ENCODE measurements around the gene NR4A1. TPM values are rescaled to one million over a fixed set of nuclear protein-coding genes. Genes with fewer than 3 reads are reported as not detected.
A peak's percentile ranks its signal among the peaks of the same experiment; 100 is the strongest.

Gene NR4A1
- total and polyA plus RNA-seq, 7 experiments from 2014 or later: 0.28 to 279 (median 1.1) TPM

GRCh38 chr12:52086944-52087835 lies 35.9 kb downstream of the NR4A1 start:
- peaks cover 0 to 4% of the 10 kb centered on the region in 2 donors for H3K27me3 ChIP-seq (ENCODE audit: control insufficient read depth in 2 of 2, insufficient read depth in 2 of 2, low read length in 2 of 2)
- intact Hi-C loops (cut with micrococcal nuclease): no loop called here
- CTCF ChIA-PET: interaction anchor here (3.2 to 21.9 kb wide), 2 partner anchors 61 to 94 kb away, joined by 10 to 457 read pairs; no protein-coding TSS in a partner anchor
- no peaks in the 10 kb centered on the region for H3K36me3 ChIP-seq (ENCODE audit: control insufficient read depth in 2 of 3, insufficient read depth in 3 of 3, low read length in 3 of 3)
- no peak for DNase-seq
- no peaks in the 10 kb centered on the region for H3K4me1 ChIP-seq (ENCODE audit: control insufficient read depth in 2 of 2, insufficient read depth in 2 of 2, low read length in 2 of 2)
- Mint-ChIP-seq H3K27ac (no peak overlapping the region), H3K4me3 (no peak overlapping the region), H3K36me3 (peaks cover 0 to 3% (median 0%) of the 10 kb centered on the region in 5 donors), H3K9me3 (peaks cover 0 to 1% (median 0%) of the 10 kb centered on the region in 11 donors), H3K4me1 (peaks cover 3 to 8% (median 5%) of the 10 kb centered on the region in 7 donors), H3K27me3 (peaks cover 38 to 52% (median 42%) of the 10 kb centered on the region in 5 donors)
- H3K4me3 ChIP-seq (ENCODE audit: low read length): no peak overlapping the region
- ATAC-seq: no peak
- POLR2A ChIA-PET: no interaction called here
- H3K9me3 ChIP-seq (ENCODE audit: control insufficient read depth in 2 of 3, low read length in 3 of 3): no peaks in the 10 kb centered on the region
- H3K27ac ChIP-seq (ENCODE audit: low read depth, low read length): no peak overlapping the region

GRCh38 chr12:52087961-52088820 lies 36.9 kb downstream of the NR4A1 start:
- H3K27me3 ChIP-seq (ENCODE audit: control insufficient read depth in 2 of 2, insufficient read depth in 2 of 2, low read length in 2 of 2): peaks cover 0 to 4% of the 10 kb centered on the region in 2 donors
- ATAC-seq: peak; percentile 26
- no peaks in the 10 kb centered on the region for H3K4me1 ChIP-seq (ENCODE audit: control insufficient read depth in 2 of 2, insufficient read depth in 2 of 2, low read length in 2 of 2)
- intact Hi-C loops (cut with micrococcal nuclease): no loop called here
- Mint-ChIP-seq H3K4me3 (no peak overlapping the region), H3K4me1 (peaks cover 2 to 6% (median 3%) of the 10 kb centered on the region in 7 donors), H3K9me3 (peaks cover 0 to 1% (median 0%) of the 10 kb centered on the region in 11 donors), H3K36me3 (peaks cover 0 to 3% (median 0%) of the 10 kb centered on the region in 5 donors), H3K27ac (no peak overlapping the region), H3K27me3 (peaks cover 42 to 54% (median 46%) of the 10 kb centered on the region in 5 donors)
- H3K27ac ChIP-seq (ENCODE audit: low read depth, low read length): no peak overlapping the region
- no peak for DNase-seq
- ChIA-PET CTCF (interaction anchor here (21.9 kb wide), 1 partner anchor 62 kb away, joined by 457 read pairs; no protein-coding TSS in a partner anchor), POLR2A (no interaction called here)
- H3K9me3 ChIP-seq (ENCODE audit: control insufficient read depth in 2 of 3, low read length in 3 of 3): no peaks in the 10 kb centered on the region
- H3K4me3 ChIP-seq (ENCODE audit: low read length): no peak overlapping the region
- H3K36me3 ChIP-seq (ENCODE audit: control insufficient read depth in 2 of 3, insufficient read depth in 3 of 3, low read length in 3 of 3): no peaks in the 10 kb centered on the region

- intact Hi-C loops (cut with micrococcal nuclease): no loop called here
- ATAC-seq: no peak
- H3K4me1 Mint-ChIP-seq: no peaks in the 10 kb centered on the region
- H3K27ac Mint-ChIP-seq: no peak overlapping the region
- Histone ChIP-seq H3K27me3 (ENCODE audit: control insufficient read depth in 2 of 2, insufficient read depth in 2 of 2, low read length in 2 of 2) (peaks cover 0 to 4% of the 10 kb centered on the region in 2 donors), H3K36me3 (ENCODE audit: control insufficient read depth in 2 of 3, insufficient read depth in 3 of 3, low read length in 3 of 3) (no peaks in the 10 kb centered on the region), H3K27ac (ENCODE audit: low read depth, low read length) (no peak overlapping the region), H3K4me1 (ENCODE audit: control insufficient read depth in 2 of 2, insufficient read depth in 2 of 2, low read length in 2 of 2) (no peaks in the 10 kb centered on the region), H3K4me3 (ENCODE audit: low read length) (no peak overlapping the region), H3K9me3 (ENCODE audit: control insufficient read depth in 2 of 3, low read length in 3 of 3) (no peaks in the 10 kb centered on the region)
- POLR2A ChIA-PET: no interaction called here
- H3K27me3 Mint-ChIP-seq: peaks cover 44 to 62% (median 50%) of the 10 kb centered on the region in 5 donors
- no peaks in the 10 kb centered on the region for H3K9me3 Mint-ChIP-seq
- CTCF ChIA-PET: interaction anchor here (1.0 kb wide), 1 partner anchor 65 kb away, joined by 4 read pairs; no protein-coding TSS in a partner anchor
- no peak overlapping the region for H3K4me3 Mint-ChIP-seq
- peaks cover 0 to 3% (median 0%) of the 10 kb centered on the region in 5 donors for H3K36me3 Mint-ChIP-seq
- no peak for DNase-seq
Measured at GRCh38 chr12:52089491-52089890, 38.2 kb downstream of the NR4A1 start.

GRCh38 chr12:52090291-52090690 lies 39.0 kb downstream of the NR4A1 start:
- Mint-ChIP-seq H3K4me3 (no peak overlapping the region), H3K4me1 (no peaks in the 10 kb centered on the region), H3K9me3 (peaks cover 0 to 1% (median 0%) of the 10 kb centered on the region in 11 donors), H3K27me3 (peaks cover 45 to 66% (median 52%) of the 10 kb centered on the region in 5 donors), H3K36me3 (peaks cover 0 to 3% (median 0%) of the 10 kb centered on the region in 5 donors), H3K27ac (no peak overlapping the region)
- ChIA-PET POLR2A (no interaction called here), CTCF (no interaction called here)
- no peak for ATAC-seq
- H3K4me1 ChIP-seq (ENCODE audit: control insufficient read depth in 2 of 2, insufficient read depth in 2 of 2, low read length in 2 of 2): no peaks in the 10 kb centered on the region
- intact Hi-C loops (cut with micrococcal nuclease): no loop called here
- no peak for DNase-seq
- H3K9me3 ChIP-seq (ENCODE audit: control insufficient read depth in 2 of 3, low read length in 3 of 3): no peaks in the 10 kb centered on the region
- H3K4me3 ChIP-seq (ENCODE audit: low read length): no peak overlapping the region
- H3K36me3 ChIP-seq (ENCODE audit: control insufficient read depth in 2 of 3, insufficient read depth in 3 of 3, low read length in 3 of 3): no peaks in the 10 kb centered on the region
- peaks cover 0 to 4% of the 10 kb centered on the region in 2 donors for H3K27me3 ChIP-seq (ENCODE audit: control insufficient read depth in 2 of 2, insufficient read depth in 2 of 2, low read length in 2 of 2)
- H3K27ac ChIP-seq (ENCODE audit: low read depth, low read length): no peak overlapping the region

- no peak overlapping the region for H3K27ac Mint-ChIP-seq
- intact Hi-C loops (cut with micrococcal nuclease): no loop called here
- CTCF ChIA-PET: interaction anchor here (0.5 to 1.7 kb wide), 2 partner anchors 65 to 384 kb away, joined by 3 to 9 read pairs; no protein-coding TSS in a partner anchor
Measured at GRCh38 chr12:52091061-52091460, 39.8 kb downstream of the NR4A1 start.

GRCh38 chr12:52091869-52092268 lies 40.6 kb downstream of the NR4A1 start:
- Histone ChIP-seq H3K9me3 (ENCODE audit: control insufficient read depth in 2 of 3, low read length in 3 of 3) (no peaks in the 10 kb centered on the region), H3K27ac (ENCODE audit: low read depth, low read length) (no peak overlapping the region), H3K36me3 (ENCODE audit: control insufficient read depth in 2 of 3, insufficient read depth in 3 of 3, low read length in 3 of 3) (no peaks in the 10 kb centered on the region), H3K27me3 (ENCODE audit: control insufficient read depth in 2 of 2, insufficient read depth in 2 of 2, low read length in 2 of 2) (peaks cover 0 to 4% of the 10 kb centered on the region in 2 donors), H3K4me1 (ENCODE audit: control insufficient read depth in 2 of 2, insufficient read depth in 2 of 2, low read length in 2 of 2) (no peaks in the 10 kb centered on the region), H3K4me3 (ENCODE audit: low read length) (no peak overlapping the region)
- Mint-ChIP-seq H3K9me3 (peaks cover 0 to 1% (median 0%) of the 10 kb centered on the region in 11 donors), H3K36me3 (peaks cover 0 to 3% (median 0%) of the 10 kb centered on the region in 5 donors), H3K4me3 (no peak overlapping the region), H3K4me1 (no peaks in the 10 kb centered on the region), H3K27ac (no peak overlapping the region), H3K27me3 (peaks cover 46 to 71% (median 56%) of the 10 kb centered on the region in 5 donors)
- DNase-seq: no peak
- CTCF ChIA-PET: interaction anchor here (1.7 kb wide), 1 partner anchor 66 kb away, joined by 9 read pairs; no protein-coding TSS in a partner anchor
- POLR2A ChIA-PET: no interaction called here
- ATAC-seq: no peak
- intact Hi-C loops (cut with micrococcal nuclease): no loop called here

More at GRCh38 chr12:52091061-52091460, 39.8 kb downstream of the NR4A1 start:
- DNase-seq: no peak
- Mint-ChIP-seq H3K4me1 (no peaks in the 10 kb centered on the region), H3K36me3 (peaks cover 0 to 3% (median 0%) of the 10 kb centered on the region in 5 donors), H3K9me3 (peaks cover 0 to 1% (median 0%) of the 10 kb centered on the region in 11 donors), H3K27me3 (peaks cover 45 to 74% (median 56%) of the 10 kb centered on the region in 5 donors), H3K4me3 (no peak overlapping the region)
- no peaks in the 10 kb centered on the region for H3K9me3 ChIP-seq (ENCODE audit: control insufficient read depth in 2 of 3, low read length in 3 of 3)
- H3K4me3 ChIP-seq (ENCODE audit: low read length): no peak overlapping the region
- peaks cover 0 to 4% of the 10 kb centered on the region in 2 donors for H3K27me3 ChIP-seq (ENCODE audit: control insufficient read depth in 2 of 2, insufficient read depth in 2 of 2, low read length in 2 of 2)
- H3K27ac ChIP-seq (ENCODE audit: low read depth, low read length): no peak overlapping the region
- POLR2A ChIA-PET: no interaction called here
- no peaks in the 10 kb centered on the region for H3K36me3 ChIP-seq (ENCODE audit: control insufficient read depth in 2 of 3, insufficient read depth in 3 of 3, low read length in 3 of 3)
- no peaks in the 10 kb centered on the region for H3K4me1 ChIP-seq (ENCODE audit: control insufficient read depth in 2 of 2, insufficient read depth in 2 of 2, low read length in 2 of 2)
- ATAC-seq: no peak
